AG09309 (cell line): ENCODE results near the gene CD36.

Experiments
- DNase-seq: peaks from one replicate; pipeline ENCODE4 v3.0.0-alpha.2; 2010; ENCODE audit warnings: low read depth
- H3K4me3 ChIP-seq: 2 replicates; pipeline ENCODE4 v1.5.1; 2011; ENCODE audit warnings: mild to moderate bottlenecking, low read depth, low read length, moderate library complexity; ENCODE audit not compliant: control insufficient read depth
- TF ChIP-seq, protein P1 (sequence below): IDR thresholded peaks from 2 replicates; pipeline ENCODE4 v1.5.1; 2011; ENCODE audit warnings: mild to moderate bottlenecking, low read depth, low read length, inconsistent platforms; ENCODE audit not compliant: insufficient read depth, control insufficient read depth; ENCODE audit errors: missing control alignments

The CD36 gene

DNA sequence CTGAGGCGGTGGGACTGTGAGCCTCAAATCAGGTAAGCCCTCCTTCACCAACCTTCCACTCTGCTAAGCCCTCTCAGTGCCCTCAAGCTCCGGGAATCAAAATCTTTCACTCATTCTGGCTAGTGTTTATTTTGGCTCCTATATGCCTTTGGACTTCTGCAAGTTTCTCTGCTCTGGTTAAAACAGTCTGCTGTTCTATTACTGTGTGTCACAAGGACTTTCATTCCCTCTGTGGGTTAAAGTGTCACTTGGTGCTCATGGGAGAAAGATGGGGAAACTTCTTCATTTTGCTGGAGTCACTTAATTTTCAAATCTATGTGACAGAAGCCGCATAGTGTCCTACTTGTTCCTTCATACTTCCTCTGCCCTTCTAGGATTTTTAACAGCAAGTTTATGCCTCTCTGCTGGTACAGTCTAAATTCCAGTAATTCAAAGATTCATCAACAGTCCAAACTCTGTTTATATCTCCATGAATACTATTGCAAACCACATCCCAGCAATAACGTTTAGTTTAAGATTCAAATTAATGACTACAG, 61.3 kb downstream of the CD36 start:
- TF ChIP-seq, protein P1, sequence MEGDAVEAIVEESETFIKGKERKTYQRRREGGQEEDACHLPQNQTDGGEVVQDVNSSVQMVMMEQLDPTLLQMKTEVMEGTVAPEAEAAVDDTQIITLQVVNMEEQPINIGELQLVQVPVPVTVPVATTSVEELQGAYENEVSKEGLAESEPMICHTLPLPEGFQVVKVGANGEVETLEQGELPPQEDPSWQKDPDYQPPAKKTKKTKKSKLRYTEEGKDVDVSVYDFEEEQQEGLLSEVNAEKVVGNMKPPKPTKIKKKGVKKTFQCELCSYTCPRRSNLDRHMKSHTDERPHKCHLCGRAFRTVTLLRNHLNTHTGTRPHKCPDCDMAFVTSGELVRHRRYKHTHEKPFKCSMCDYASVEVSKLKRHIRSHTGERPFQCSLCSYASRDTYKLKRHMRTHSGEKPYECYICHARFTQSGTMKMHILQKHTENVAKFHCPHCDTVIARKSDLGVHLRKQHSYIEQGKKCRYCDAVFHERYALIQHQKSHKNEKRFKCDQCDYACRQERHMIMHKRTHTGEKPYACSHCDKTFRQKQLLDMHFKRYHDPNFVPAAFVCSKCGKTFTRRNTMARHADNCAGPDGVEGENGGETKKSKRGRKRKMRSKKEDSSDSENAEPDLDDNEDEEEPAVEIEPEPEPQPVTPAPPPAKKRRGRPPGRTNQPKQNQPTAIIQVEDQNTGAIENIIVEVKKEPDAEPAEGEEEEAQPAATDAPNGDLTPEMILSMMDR = no peak
- H3K4me3 ChIP-seq = no peak overlapping the region
- DNase-seq = no peak

DNA sequence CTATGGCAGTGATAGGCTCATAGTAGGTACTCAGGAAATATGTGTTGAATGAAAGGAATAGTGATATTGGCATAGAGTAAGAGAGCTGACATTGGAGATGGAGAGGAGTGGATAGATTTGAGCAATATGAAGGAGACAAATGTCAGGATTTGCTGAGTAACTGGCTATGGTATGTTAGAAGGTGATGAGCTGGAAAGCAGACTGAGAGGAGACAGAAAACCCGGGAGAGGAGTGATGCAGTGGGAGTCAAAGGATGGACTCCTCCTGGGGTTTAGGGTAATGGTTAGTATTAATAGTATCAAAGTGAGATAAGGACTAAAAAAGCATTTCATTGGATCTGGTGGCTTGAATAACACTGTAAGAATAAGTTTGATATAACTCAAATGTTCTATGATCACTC, 64.8 kb downstream of the CD36 start:
- DNase-seq = no peak
- no peak overlapping the region for H3K4me3 ChIP-seq
- TF ChIP-seq, protein P1 = no peak

DNA sequence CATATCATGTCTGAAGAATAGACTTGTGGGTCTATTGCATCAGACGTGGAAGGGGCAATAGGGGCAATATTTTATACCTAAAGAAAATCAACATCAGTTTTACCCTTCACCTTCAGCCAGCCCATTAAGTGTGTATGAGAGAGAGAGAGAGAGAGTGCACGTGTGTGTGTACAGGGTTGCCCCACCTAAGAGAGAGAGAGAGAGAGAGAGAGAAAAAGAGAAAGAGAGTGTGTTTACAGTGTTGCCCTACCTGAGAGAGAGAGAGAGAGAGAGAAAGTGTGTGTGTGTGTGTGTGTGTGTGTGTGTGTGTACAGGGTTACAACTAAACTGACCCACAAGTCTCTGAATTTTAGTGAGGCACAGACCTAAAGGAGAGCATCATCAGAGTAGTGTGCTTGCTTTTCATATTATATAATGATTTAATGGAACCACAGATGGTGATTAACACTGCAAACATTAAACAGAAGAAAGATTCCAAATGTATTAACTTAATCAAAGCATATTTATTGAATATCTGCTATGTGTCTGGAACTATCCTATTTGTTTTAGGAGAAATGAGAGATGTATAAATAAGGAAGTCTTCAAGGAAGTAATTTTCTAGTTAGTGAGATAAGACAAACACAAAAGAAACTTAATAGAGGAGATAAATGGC, 66.8 kb downstream of the CD36 start:
- no peak overlapping the region for H3K4me3 ChIP-seq
- DNase-seq = no peak
- TF ChIP-seq, protein P1 = no peak

DNA sequence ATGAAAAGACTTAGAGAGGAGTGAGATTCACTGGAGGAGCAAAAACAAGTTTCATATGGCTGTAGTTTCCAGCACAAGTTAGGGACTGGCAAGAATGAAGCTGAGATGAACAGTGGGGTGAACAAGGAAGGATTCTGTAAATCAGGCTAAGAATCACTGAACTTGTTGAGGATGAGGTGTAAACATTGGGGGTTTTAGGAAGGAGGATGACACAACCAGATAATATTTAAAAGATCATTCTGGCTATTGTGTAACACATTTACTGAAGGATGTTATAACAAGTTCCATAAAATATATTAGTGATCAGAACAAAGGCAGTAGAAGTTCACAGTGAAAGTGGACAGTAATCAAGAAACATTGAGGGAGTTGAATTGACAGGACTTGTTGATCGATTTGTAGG, 68.9 kb downstream of the CD36 start:
- H3K4me3 ChIP-seq = no peak overlapping the region
- TF ChIP-seq, protein P1 = no peak
- DNase-seq = no peak

DNA sequence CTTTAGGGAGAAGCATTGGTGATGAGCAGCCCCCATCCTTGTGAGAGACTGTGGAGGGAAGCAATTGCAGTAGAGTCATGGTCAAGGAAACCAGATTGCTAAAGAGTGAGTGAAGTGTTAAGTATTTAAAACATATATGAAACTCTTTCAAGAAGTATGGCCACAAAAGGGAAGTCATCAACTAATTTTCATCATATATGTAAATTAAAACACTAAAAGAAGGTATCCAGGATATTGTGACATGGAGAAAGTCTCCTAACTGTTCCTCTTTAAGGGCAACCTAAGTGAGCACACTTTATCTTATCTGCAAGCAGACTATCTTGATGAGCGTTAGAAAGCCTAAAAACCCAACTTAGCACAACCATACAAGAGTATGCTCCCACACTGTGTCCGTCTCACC, 69.7 kb downstream of the CD36 start:
- no peak overlapping the region for H3K4me3 ChIP-seq
- TF ChIP-seq, protein P1 = no peak
- no peak for DNase-seq

DNA sequence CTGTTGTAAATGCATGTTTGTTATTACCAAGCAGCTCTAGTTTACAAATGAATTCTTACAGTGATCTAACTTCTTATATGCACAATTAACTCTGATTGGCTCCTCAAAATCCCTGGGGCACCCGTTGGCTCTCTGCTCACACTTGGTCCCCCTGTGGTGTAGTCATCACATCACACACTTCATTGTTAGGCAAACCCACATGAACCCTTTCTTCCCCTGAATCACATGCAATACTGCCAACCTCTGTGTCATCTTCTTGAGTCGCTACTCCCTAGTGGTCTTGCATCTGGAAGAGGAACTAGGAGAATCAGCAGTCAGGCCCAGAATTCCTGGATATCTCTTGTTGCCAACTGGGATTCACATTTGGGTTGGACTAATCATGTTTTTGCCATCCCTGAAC, 73.1 kb downstream of the CD36 start:
- TF ChIP-seq, protein P1 = no peak
- DNase-seq = no peak
- no peak overlapping the region for H3K4me3 ChIP-seq
